GM19328 (cell line): ENCODE results near the gene CRB2.
A peak's percentile ranks its signal among the peaks of the same experiment; 100 is the strongest.

ENCODE experiments used
- ATAC-seq: cut with Tn5 transposase; IDR thresholded peaks from one replicate; pipeline ENCODE4 v1.9.1; 2021; ENCODE audit warnings: mild to moderate bottlenecking, moderate library complexity; ENCODE audit not compliant: unreplicated experiment

Gene CRB2

DNA sequence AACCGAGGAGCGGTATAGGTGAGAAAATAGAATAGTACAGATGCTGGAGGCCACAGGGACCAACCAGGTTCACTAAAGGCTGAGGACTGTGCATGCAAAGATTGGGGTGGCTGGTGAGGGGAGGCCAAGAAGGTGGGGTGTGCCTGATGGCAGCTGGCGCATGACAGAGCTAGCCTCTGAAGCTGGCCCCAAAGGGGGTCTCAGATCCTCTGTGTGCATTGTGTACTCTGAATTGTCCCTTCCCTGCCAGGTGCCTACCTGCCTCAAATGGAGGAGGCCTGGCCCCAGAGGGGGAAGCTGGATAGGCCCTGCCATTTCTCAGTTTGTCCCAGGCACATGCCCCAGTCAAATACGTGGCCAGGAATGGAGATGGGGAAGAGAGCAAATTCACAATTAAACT lies 63.1 kb downstream of the CRB2 start:
- ATAC-seq = no peak

DNA sequence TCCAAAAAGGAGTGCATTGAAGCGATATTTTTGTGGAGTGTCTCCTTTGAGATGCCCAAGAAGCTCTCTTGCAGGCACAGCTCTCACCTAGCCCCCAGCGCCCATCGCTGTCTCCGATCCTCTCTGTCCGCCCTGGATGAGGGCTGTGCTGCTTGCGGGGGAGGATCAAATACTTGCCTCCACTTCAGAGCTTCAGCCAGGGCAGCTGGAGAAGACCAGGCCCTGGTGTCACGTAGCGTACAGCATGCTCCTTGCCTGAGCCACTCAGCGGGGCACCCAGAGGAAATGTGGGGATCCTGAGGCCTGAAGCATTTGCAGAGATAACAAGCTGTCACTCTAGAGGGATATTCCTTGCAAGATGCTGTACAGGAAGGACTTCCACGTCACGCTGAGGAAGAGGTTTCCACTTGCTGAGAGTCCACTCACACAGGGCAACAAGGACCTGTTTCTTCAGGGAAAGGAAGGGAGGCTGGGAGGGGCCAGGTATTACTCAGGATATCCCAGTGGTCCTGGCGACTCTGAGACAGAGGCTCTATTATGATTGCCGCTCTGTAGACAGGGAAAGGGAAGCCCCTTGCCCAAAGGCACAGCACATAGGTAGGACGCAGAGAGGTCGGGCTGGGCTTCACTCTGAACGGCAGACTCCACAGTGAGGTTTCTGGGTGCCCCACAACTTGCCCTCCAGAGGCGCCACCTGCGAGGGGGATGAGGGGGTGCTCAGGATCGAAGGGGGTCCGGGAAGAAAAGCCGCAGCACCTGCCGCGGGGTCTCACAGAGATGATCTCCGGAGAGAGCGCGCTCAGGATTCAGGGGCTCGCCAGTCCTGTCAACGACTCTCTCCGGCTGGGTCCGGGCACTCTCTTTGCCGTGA lies 64.0 kb downstream of the CRB2 start:
- no peak for ATAC-seq

DNA sequence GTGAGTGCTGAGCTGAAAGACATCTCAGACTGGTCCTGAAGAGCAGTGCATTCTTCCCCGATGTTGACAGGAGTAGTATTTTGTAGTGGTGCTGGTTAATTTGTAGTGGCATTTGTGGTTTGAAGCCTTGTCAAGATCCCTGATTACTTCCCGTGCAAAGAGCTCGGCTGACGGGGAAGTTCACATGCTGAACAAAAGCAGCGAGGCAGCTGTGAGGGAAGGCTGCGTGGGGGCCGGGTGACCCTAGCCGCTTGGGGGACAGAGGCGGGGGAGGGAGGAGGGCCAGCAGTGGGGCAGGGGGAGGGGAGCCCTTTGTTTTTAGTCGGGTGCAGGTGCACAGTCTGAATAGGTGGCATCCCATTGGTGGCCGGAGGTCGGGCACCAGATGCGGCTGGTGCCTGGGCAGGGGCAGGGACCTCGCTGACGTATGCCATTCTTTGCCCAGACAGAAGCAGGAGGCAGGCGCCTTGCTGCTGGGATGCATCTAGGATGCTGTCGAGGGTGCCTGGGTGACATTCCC lies 64.7 kb downstream of the CRB2 start:
- ATAC-seq = no peak

DNA sequence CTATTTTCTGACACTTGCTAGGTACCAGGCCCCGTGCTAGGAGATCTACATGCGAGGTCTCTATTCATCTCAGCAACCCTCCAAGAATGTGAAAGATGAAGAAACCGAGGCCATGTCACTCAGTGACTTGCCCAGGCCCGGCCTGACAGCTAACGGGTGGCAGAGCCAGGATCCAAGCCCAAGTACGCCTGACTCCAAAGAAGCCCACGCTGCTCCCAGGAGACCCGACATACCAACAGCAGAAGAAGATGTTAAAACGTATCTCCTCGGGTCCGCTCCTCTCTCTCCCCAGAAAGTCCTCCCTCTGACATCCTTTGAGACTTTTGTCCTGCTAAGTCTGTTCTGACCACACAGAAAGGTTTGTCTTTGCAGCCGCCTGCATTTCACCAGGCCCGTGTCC lies 65.2 kb downstream of the CRB2 start:
- no peak for ATAC-seq

DNA sequence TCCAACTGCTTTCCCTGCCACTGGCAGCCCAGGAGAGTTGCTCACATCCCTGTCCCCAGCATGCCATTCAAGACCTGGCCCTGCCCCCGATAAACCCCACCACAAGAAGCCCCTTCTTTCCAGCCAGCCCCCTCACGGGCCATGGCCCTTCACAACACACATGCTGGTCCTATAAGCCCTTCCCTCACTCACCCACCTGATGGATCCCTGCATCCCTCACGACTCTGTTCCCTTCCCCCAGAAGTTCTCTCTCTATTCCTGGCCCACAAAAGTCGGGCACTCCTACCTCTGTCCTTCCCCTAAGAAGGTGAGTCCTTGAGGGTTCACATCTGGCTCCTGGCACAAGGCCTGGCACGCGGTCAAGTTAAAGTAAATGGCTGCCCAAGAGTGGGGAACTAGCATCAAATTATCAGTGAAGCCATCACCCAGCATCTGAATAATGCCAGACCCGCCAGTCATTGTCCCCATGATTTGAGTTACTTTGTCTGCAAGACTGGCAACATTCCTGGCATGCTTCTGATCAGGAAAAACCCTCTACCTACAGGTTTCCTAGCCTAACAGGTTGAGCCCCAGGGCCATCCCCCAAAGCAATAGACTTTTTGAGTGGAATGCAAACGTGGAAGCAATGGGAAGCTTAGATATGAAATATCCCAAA lies 65.9 kb downstream of the CRB2 start:
- ATAC-seq = no peak

DNA sequence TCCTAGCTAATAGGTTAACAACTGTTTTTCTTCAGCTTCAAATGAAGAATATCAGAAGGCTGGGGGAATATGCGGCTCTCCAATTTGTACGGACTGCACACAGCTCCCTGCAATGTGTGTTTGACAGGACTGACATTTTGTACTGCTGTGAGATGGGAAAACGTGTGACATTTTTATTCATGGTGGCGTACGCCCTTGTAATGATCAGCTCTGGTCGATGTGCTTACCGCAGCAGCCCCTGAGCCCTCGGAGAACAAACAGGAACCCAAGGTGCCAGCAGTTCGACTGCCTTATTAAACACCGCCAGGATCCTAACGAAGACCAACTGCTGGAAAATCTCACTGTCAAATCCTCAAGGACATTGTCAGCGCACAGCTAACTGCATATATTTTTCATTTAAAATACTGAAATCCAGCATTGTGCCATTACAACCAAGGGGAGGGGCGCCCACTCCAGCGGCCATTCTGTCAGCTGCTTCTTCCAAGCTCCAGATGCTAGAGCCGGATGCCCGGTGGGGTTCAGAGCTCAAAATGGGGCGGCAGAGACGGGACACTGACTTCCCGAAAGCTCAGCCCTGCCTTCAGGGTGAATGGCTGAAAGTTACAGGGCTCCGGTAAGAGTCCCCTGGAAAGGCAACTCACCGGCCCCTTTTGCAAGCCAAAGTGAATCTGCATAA lies 66.8 kb downstream of the CRB2 start:
- ATAC-seq = no peak

DNA sequence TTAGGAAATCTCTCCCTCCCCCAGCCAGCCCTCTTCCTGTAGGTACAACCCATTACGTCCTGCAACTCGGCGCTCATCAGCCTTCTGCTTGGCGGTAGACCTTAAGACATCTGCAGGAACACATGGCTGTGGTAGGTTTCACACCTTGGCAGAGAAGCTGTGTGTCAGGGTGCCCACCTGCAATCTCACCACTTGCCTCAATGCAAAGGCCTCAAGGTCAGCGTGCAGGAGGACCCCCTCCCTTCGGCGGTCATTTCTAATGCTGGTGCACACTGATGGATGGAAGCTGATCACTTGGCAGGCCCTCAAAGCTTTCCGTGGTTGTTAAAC lies 67.3 kb downstream of the CRB2 start:
- ATAC-seq = no peak

DNA sequence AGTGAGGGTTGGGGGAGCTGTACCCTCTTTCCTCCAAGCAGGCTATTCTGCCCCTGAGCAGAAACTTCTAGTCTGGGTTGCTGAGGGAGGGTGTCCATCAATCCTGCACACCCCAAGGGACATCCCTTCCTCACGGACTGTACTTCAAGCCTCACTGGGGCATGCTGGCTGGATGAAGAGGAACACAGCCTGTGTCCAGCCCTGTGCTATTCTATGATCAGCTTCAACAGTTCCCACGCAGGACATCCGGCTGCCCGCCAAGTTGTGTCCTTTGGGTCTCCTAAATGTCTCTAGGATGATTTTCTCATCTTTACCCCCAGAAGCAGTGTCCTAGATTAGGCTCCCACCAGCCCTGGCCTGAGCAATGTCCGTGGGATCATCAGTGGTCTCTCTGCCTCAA lies 68.1 kb downstream of the CRB2 start:
- ATAC-seq = no peak

DNA sequence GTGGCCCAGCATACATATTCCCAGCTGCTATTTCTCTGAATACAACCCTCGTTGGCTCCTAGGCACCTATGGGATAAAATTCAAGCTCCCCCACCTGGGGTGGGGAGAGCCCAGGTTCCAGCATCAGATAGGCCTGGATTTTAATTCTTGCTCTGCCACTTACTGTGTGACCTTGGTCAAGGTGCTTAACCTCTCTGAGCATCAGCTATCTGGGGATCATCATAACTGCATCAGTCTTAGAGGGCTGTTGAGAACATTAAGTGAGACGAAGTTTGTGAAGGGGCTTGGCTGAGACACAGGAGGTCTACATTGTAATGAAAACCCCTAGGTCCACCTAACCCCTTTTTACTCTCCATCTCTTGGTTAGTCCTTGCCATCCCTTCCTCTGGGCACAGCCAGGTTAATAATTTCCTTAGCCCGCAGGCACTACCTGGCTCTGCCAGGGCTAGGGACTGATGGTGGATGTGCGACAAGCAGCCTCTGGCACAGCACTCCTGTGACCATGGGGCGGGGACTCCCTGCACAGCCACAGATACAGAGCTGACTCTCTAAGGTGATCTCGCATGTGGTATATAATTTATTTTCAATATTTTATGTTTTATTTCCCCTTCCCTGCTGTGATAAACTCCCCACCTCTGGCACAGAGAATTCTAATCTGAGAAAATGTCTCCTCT lies 68.7 kb downstream of the CRB2 start:
- ATAC-seq = no peak

DNA sequence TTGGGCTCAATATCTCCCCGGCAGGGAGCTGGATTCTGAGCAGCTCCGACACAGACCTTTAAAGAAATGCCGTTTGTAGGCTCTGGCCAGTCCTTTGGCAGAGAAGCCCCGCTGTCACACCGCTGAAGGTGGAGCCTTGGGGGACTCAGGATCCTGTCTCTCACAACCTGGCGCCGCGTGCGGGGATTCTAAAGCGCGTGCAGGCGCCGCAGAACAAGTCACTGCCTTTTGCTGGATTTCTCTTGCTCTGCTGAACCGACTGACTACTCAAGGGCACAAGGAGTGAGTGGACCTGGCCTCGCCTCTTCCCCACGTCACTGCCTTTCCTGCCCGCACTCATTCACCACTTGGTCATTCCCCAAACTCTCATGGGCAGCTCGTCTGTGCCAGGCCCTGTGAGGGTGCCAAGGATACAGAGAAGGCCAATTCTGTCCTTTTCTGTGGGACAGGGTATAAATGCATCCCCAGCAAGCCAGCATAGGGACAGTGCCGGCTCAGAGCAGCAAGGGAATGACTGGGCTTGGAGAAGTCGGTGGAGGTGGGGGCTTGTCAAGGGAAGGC lies 69.3 kb downstream of the CRB2 start:
- no peak for ATAC-seq

DNA sequence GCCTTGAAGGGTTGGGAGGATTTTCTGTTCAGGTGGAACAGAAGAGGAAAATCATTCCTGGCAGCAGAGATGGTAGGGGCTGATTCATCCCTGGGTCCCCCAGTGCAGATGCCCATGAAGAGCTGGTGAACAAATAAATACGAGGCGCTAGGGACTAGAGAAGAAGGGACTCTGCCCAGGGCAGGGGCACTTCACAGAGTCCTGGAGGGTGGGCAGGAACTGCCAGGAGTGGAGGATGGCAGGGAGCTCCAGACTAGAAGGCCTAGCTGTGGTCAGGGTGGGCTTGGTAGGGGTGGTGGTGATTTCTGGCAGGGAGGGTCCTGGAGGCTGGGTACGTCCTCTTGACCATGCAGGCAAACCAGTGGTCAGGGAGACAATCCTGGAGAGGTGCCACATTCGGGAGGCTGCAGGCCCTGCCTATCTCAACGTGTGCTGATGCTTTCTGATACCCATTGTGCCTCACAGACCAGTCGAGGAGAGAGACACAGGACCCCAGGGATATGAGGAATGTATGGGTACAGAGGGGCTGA lies 69.9 kb downstream of the CRB2 start:
- ATAC-seq = peak; percentile 17

DNA sequence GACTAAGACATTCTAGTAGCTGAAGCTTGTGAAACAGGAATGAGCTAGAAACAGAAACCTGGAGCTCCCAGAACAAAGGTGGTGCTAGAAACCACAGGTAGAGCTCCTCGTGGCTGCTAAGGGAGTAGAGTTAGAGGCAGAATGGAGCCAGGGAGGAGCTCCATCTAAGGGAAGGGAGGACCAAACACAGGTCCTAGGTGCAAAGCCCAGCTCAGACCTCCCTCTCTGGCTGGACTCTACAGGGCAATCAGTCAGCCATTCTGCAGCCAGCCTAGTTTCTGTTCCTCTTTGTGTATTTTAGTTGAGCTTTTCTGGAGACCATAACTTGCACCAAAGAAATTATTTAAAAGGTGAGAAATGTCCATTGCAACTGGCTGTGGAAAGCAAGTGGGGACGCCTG lies 70.4 kb downstream of the CRB2 start:
- ATAC-seq = peak; percentile 58
